Activated naive CD8-positive, alpha-beta T cell treated with anti-CD3 and anti-CD28 coated beads for 36 hours (primary cell): ENCODE results near the gene PRKAB1. TPM values are rescaled to one million over a fixed set of nuclear protein-coding genes. Genes with fewer than 3 reads are reported as not detected.

Experiments
- DNase-seq: peaks from one replicate; pipeline ENCODE4 v3.0.0; 2021
- H3K27ac Mint-ChIP-seq: one replicate; pipeline ENCODE4 v1.8.0; 2022; ENCODE audit warnings: mild to moderate bottlenecking, moderate library complexity, mixed read lengths
- H3K27me3 Mint-ChIP-seq: one replicate; pipeline ENCODE4 v1.8.0; 2022; ENCODE audit warnings: mild to moderate bottlenecking, mixed read lengths
- H3K36me3 Mint-ChIP-seq: one replicate; pipeline ENCODE4 v1.8.0; 2021; ENCODE audit warnings: mild to moderate bottlenecking, mixed read lengths
- H3K4me1 Mint-ChIP-seq: one replicate; pipeline ENCODE4 v1.8.0; 2021; ENCODE audit warnings: mixed read lengths
- H3K4me3 Mint-ChIP-seq: one replicate; pipeline ENCODE4 v1.8.0; 2022; ENCODE audit warnings: mild to moderate bottlenecking, moderate library complexity, mixed read lengths
- H3K9me3 Mint-ChIP-seq: one replicate; pipeline ENCODE4 v1.8.0; 2022; ENCODE audit warnings: mixed read lengths
- total RNA-seq, 2 experiments: library from RNA; stranded (reverse); gene quantifications; one replicate each; pipeline ENCODE4 v1.2.3, GENCODE V29; 2021

The PRKAB1 gene
- total RNA-seq, 2 experiments from 2014 or later, result 26.1 to 26.5 TPM

DNA sequence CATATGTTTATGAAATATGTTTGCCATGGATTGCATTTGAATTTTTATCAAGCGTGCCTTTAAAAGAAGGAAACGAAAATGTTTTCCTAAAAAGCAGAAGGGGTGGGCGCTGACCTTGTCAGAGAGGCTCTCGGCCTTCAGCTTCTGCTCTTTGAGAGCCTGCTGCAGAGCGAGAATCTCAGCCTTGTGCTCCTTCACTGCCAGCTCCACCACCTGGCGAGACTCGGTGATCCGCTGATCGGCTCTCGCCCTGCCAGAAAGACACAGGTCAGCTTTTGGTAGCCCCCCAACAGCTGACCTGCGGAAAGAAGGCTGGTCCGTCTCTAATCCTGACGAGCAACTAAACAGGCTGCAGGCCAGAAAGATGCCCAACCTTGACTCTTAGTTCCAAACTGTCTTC is 62.4 kb downstream of the PRKAB1 start:
- no peaks in the 10 kb centered on the region for H3K27me3 Mint-ChIP-seq
- no peak for DNase-seq
- no peaks in the 10 kb centered on the region for H3K4me1 Mint-ChIP-seq
- no peak overlapping the region for H3K4me3 Mint-ChIP-seq
- H3K36me3 Mint-ChIP-seq, result peaks cover 27% of the 10 kb centered on the region
- no peaks in the 10 kb centered on the region for H3K9me3 Mint-ChIP-seq
- H3K27ac Mint-ChIP-seq, result no peak overlapping the region

Other genes starting within 250 kb of the PRKAB1 start
- gene TMEM233, start 74.4 kb upstream of the PRKAB1 start, total RNA-seq, result not detected
- 10 to 100 TPM; 41.8 to 42.4 TPM for gene CIT, start 209.2 kb downstream of the PRKAB1 start, total RNA-seq